ENCODE results near the gene N4BP2L2.

N4BP2L2 gene

DNA sequence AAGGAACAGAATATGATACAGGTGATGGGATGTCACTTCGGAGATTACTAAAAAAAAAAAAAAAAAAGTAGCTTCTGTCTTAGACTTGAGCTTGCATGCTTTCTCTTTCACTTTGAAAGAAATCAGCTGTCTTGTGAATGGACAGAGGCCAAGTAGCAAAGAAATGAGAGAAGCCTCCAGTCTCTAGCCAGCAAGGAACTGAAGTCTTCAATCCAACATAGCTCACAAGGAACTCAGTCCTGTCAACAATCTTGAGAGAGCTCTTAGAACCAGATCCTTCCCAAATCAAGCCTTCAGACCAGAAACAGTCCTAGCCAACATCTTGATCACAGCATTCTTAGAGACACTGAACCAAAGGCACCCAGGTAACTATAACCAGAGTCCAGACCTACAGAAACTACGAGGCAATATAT lies 7.7 kb downstream of the N4BP2L2 start:
- no peak for DNase-seq (ENCODE audit: low read depth, low spot score)

GRCh38 chr13:32528358-32528757 lies 10.2 kb downstream of the N4BP2L2 start:
- DNase-seq (ENCODE audit: low read depth, low spot score) = no peak

- DNase-seq (ENCODE audit: low read depth, low spot score) = no peak
These were observed 11.4 kb downstream of the N4BP2L2 start for GRCh38 chr13:32527151-32527550.

DNA sequence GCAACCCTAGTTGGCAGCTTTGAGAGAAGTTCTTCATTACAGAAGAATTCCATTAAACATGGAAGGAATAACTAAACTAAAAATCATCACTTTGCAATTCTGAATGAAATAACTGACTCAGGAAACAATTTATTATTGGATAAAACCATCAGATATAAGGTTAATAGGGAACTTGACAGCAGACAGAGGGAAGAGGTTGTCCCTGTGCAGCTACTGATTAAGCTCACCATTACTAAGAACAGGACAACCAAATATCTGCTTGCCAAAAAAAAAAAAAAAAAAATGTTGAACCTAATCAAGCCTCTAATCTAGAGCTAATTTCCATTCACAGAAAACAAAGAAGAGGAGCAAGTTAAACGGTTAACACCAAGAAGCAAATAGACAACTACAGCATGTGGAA lies 12.8 kb downstream of the N4BP2L2 start:
- DNase-seq (ENCODE audit: low read depth, low spot score) = no peak

DNA sequence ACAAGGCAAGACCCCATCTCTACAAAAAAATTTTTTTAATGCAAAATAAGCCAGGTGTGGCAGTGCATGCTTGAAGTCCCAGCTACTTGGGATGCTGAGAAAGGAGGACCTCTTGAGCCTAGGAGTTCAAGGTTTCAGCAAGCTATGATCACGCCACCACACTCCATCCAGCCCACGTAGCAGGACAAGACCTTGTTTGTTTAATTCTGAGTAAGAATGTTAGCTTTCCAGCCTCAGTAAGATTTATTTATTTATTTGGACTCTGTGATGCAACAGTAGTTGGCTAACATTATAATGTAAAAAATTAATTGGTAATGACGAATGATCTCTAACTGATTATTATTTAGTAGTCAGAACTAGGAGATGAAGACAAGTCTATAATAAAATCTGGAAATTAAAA lies 23.3 kb downstream of the N4BP2L2 start:
- no peak for DNase-seq (ENCODE audit: low read depth, low spot score)

GRCh38 chr13:32511482-32511881 lies 27.1 kb downstream of the N4BP2L2 start:
- DNase-seq (ENCODE audit: low read depth, low spot score) = no peak

DNA sequence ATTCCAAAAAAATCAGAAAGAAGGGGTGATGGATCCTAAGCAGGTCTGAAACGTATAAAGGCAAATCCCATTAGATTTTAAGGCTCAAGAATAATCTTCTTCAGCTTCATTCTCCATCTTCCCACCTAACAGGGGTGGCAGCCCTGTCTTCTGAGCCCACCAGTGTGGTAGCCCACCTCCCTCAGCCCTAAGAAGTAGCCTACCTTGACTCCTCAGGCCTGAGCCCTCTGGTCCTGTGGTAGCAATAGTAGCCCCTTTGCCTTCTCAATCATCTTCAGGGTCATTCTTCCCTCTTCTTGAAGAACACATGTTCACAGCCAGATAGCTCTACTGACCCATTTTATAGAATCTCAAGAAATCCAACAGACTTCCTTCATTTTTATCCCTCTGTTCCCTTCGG lies 33.7 kb downstream of the N4BP2L2 start:
- DNase-seq (ENCODE audit: low read depth, low spot score) = no peak

GRCh38 chr13:32504263-32504662 lies 34.3 kb downstream of the N4BP2L2 start:
- no peak for DNase-seq (ENCODE audit: low read depth, low spot score)

- no peak for DNase-seq (ENCODE audit: low read depth, low spot score)
These were observed 34.9 kb downstream of the N4BP2L2 start for GRCh38 chr13:32503727-32504126.

GRCh38 chr13:32501064-32501463 lies 37.5 kb downstream of the N4BP2L2 start:
- no peak for DNase-seq (ENCODE audit: low read depth, low spot score)

GRCh38 chr13:32499538-32500210 lies 38.9 kb downstream of the N4BP2L2 start:
- no peak for DNase-seq (ENCODE audit: low read depth, low spot score)

- DNase-seq (ENCODE audit: low read depth, low spot score) = no peak
These were observed 41.0 kb downstream of the N4BP2L2 start for GRCh38 chr13:32497589-32497988.

DNA sequence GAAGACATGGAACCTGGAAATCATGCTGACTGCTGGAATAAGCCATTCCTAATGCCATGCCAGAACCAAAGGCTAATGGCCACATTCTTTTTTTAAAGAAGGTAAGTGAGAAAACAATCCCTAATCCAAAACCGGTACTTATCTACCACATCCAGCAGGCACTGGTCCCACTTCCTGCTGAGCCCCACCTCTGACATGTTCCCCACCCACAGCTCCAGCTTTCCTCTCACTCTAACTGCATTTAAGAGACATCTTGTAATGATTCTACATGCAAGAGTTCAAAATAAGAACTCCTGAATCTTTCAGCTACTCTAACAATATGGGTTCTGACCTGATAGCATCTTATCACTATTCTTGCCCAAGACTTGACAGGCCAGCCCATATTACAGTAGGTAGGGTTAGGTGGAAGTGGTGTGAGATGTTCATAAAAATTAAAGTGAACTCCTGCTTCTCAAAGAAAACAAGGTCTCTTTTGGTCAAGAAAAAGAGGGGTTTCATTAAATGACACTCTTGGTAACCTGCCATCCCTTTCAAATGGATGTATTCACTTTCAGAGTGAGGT lies 41.9 kb downstream of the N4BP2L2 start:
- no peak for DNase-seq (ENCODE audit: low read depth, low spot score)

- no peak for DNase-seq (ENCODE audit: low read depth, low spot score)
These were observed 42.8 kb downstream of the N4BP2L2 start for GRCh38 chr13:32495841-32496240.

GRCh38 chr13:32495429-32495828 lies 43.2 kb downstream of the N4BP2L2 start:
- no peak for DNase-seq (ENCODE audit: low read depth, low spot score)

- DNase-seq (ENCODE audit: low read depth, low spot score) = no peak
These were observed 47.6 kb downstream of the N4BP2L2 start for GRCh38 chr13:32491028-32491427.

GRCh38 chr13:32476892-32477291 lies 61.7 kb downstream of the N4BP2L2 start:
- DNase-seq (ENCODE audit: low read depth, low spot score) = no peak

GRCh38 chr13:32476021-32476731 lies 62.4 kb downstream of the N4BP2L2 start:
- no peak for DNase-seq (ENCODE audit: low read depth, low spot score)

DNA sequence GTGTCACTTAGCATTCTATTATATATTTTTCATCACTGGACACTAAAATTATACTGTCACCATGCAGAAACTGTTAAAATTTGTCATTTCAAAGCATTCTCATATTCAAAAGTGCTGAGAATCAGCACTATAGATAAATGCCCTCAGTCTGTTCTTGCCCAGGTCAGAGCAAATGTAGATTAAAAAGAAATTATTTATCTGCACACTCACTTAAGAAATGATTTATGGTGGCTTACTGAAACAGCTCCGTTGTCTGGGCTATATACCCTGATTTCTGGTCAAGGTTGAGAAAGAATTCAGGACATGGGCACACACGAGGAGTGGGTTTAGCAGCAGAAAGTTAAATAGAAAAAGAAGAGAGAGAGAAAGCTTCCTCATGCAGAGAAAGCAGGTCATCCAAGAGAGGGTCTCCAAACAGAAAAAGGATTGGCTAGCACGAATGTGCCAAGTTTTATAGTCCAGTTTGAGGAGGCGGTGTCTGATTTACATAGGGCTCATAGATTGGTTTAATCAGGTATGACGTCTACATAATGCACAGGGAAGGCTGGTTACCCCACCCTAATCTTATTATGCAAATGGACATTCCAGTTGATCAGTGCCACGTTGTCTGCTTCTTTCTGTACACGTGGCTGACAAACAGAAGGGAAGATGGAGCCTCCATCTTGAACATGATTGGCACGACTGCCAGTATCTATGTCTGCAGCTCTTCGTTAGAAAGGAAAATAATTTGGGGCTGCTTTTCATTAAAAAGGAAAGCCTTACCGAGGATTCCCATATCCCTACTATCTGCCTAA lies 63.4 kb downstream of the N4BP2L2 start:
- DNase-seq (ENCODE audit: low read depth, low spot score) = no peak

DNA sequence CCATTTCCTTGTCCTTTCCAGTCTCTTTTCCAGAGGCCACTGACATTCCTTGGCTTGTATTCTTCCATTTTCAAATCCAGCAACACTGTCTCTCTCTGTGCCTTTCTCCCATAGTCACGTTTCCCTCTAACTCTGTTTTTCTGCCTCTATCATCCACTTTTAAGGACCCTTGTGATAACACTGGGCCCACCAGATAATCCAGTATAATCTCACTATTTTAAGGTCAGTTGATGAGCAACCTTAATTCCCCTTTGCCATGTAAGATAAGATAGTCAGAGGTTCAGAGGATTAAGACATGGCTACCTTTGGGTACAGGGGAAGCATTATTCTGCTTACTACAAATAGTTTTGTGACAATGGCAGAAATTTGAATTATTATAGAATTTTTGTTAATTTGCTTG lies 64.9 kb downstream of the N4BP2L2 start:
- DNase-seq (ENCODE audit: low read depth, low spot score) = no peak

GRCh38 chr13:32472194-32472621 lies 66.4 kb downstream of the N4BP2L2 start:
- DNase-seq (ENCODE audit: low read depth, low spot score) = no peak
